GM21381 (cell line): ENCODE results near the gene TM9SF1.

Experiments
- ATAC-seq: cut with Tn5 transposase; IDR thresholded peaks from one replicate; pipeline ENCODE4 v1.9.1; 2021; ENCODE audit warnings: mild to moderate bottlenecking, moderate library complexity; ENCODE audit not compliant: unreplicated experiment

TM9SF1 gene

GRCh38 chr14:24198814-24199524, 3.7 kb upstream of the TM9SF1 start:
- no peak for ATAC-seq

- no peak for ATAC-seq
Observed at GRCh38 chr14:24197056-24197450, 1.8 kb upstream of the TM9SF1 start.

- ATAC-seq: peak; percentile 19
Observed at GRCh38 chr14:24196071-24197055, 1.1 kb upstream of the TM9SF1 start.

GRCh38 chr14:24194873-24195185, 412 bp downstream of the TM9SF1 start:
- no peak for ATAC-seq

- ATAC-seq: no peak
Observed at GRCh38 chr14:24194186-24194872, 912 bp downstream of the TM9SF1 start.

GRCh38 chr14:24192933-24193332, 2.3 kb downstream of the TM9SF1 start:
- ATAC-seq: no peak

- ATAC-seq: no peak
Observed at GRCh38 chr14:24190416-24190815, 4.8 kb downstream of the TM9SF1 start.

GRCh38 chr14:24189460-24189859, 5.8 kb downstream of the TM9SF1 start:
- no peak for ATAC-seq

- no peak for ATAC-seq
Observed at GRCh38 chr14:24189059-24189375, 6.2 kb downstream of the TM9SF1 start.

GRCh38 chr14:24188251-24189058, 6.8 kb downstream of the TM9SF1 start, which contains the start of gene IPO4:
IPO4 (minus strand) TSS chr14:24188816; CDS start chr14:24188787, 29 bp downstream.
- peak; percentile 88 for ATAC-seq

- no peak for ATAC-seq
Observed at GRCh38 chr14:24187539-24187915, 7.7 kb downstream of the TM9SF1 start.

GRCh38 chr14:24186831-24187538, 8.3 kb downstream of the TM9SF1 start:
- no peak for ATAC-seq

GRCh38 chr14:24185741-24186140, 9.5 kb downstream of the TM9SF1 start:
- ATAC-seq: no peak

- ATAC-seq: no peak
Observed at GRCh38 chr14:24185026-24185425, 10.2 kb downstream of the TM9SF1 start.

GRCh38 chr14:24184104-24184970, 10.9 kb downstream of the TM9SF1 start:
- no peak for ATAC-seq

- no peak for ATAC-seq
Observed at GRCh38 chr14:24183014-24183481, 12.2 kb downstream of the TM9SF1 start.

GRCh38 chr14:24182110-24182882, 12.9 kb downstream of the TM9SF1 start:
- no peak for ATAC-seq

GRCh38 chr14:24181371-24182077, 13.7 kb downstream of the TM9SF1 start:
- ATAC-seq: no peak
